ENCODE data around the gene ZKSCAN8.

DNA sequence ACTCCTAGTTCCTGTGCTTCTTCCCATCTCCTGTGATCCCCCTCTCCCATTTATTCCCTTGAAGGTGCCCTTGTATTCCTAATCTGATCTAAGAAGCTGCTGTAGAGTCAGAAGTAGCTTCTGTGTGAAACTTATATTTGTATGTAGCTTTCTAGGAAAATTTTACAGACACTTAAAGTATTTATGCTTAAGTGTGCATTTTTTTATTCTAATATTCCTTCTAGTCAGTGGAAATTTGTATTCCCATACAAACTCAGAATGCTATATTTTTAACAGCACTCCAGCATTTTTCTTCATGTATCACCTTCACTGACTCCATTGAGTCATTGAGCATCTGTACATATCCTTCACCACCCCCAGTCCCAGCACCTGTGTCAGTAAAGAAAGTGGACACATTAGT lies 12.7 kb downstream of the ZKSCAN8 start:
- TF ChIP-seq, protein P1, sequence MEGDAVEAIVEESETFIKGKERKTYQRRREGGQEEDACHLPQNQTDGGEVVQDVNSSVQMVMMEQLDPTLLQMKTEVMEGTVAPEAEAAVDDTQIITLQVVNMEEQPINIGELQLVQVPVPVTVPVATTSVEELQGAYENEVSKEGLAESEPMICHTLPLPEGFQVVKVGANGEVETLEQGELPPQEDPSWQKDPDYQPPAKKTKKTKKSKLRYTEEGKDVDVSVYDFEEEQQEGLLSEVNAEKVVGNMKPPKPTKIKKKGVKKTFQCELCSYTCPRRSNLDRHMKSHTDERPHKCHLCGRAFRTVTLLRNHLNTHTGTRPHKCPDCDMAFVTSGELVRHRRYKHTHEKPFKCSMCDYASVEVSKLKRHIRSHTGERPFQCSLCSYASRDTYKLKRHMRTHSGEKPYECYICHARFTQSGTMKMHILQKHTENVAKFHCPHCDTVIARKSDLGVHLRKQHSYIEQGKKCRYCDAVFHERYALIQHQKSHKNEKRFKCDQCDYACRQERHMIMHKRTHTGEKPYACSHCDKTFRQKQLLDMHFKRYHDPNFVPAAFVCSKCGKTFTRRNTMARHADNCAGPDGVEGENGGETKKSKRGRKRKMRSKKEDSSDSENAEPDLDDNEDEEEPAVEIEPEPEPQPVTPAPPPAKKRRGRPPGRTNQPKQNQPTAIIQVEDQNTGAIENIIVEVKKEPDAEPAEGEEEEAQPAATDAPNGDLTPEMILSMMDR (IDR thresholded peaks at IDR 0.05), result no peak
- TF ChIP-seq, protein P2, sequence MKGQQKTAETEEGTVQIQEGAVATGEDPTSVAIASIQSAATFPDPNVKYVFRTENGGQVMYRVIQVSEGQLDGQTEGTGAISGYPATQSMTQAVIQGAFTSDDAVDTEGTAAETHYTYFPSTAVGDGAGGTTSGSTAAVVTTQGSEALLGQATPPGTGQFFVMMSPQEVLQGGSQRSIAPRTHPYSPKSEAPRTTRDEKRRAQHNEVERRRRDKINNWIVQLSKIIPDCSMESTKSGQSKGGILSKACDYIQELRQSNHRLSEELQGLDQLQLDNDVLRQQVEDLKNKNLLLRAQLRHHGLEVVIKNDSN (IDR thresholded peaks at IDR 0.05; ENCODE audit: borderline replicate concordance, low read depth), result no peak
- no peak for TF ChIP-seq SMC3 (IDR thresholded peaks at IDR 0.05; ENCODE audit: low read depth, low read length)
- TF ChIP-seq, protein P3, sequence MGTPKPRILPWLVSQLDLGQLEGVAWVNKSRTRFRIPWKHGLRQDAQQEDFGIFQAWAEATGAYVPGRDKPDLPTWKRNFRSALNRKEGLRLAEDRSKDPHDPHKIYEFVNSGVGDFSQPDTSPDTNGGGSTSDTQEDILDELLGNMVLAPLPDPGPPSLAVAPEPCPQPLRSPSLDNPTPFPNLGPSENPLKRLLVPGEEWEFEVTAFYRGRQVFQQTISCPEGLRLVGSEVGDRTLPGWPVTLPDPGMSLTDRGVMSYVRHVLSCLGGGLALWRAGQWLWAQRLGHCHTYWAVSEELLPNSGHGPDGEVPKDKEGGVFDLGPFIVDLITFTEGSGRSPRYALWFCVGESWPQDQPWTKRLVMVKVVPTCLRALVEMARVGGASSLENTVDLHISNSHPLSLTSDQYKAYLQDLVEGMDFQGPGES (IDR thresholded peaks at IDR 0.05; ENCODE audit: low read depth, low read length), result no peak
- TF ChIP-seq YY1 (IDR thresholded peaks at IDR 0.05; ENCODE audit: low read depth), result no peak
- no peak for TF ChIP-seq JUND (IDR thresholded peaks at IDR 0.05)
- no peak for TF ChIP-seq FOSL2 (IDR thresholded peaks at IDR 0.05; ENCODE audit: borderline replicate concordance, low read depth)
- no peak for TF ChIP-seq POLR2AphosphoS5 (IDR thresholded peaks at IDR 0.05; ENCODE audit: low read depth, low read length)
- no peak for TF ChIP-seq RFX5 (IDR thresholded peaks at IDR 0.05; ENCODE audit: low read length)
- no peak for TF ChIP-seq TEAD4 (IDR thresholded peaks at IDR 0.05; ENCODE audit: borderline replicate concordance, insufficient read depth)
- TF ChIP-seq EZH2phosphoT487 (IDR thresholded peaks at IDR 0.05; ENCODE audit: borderline replicate concordance, low read depth), result no peak
- no peak for TF ChIP-seq GABPA (IDR thresholded peaks at IDR 0.05; ENCODE audit: low read depth)
- TF ChIP-seq FOXJ3 (CRISPR knock-in tag; IDR thresholded peaks at IDR 0.05), result no peak

All from SK-N-SH (cell line).